Stimulated activated CD8-positive, alpha-beta memory T cell treated with anti-CD3 and anti-CD28 coated beads, Interleukin-15, amount 100 ng/mL, for 24 hours (primary cell): ENCODE results near the gene TMEM62.
"Not testable (repeated sequence)": the region's sequence is repeated elsewhere in the genome, so short reads cannot be mapped to it uniquely, and the experiment has no call there.

ENCODE experiments used
- DNase-seq: peaks from one replicate; pipeline ENCODE4 v3.0.0-alpha.2; 2020; ENCODE audit warnings: low read depth

The TMEM62 gene

DNA sequence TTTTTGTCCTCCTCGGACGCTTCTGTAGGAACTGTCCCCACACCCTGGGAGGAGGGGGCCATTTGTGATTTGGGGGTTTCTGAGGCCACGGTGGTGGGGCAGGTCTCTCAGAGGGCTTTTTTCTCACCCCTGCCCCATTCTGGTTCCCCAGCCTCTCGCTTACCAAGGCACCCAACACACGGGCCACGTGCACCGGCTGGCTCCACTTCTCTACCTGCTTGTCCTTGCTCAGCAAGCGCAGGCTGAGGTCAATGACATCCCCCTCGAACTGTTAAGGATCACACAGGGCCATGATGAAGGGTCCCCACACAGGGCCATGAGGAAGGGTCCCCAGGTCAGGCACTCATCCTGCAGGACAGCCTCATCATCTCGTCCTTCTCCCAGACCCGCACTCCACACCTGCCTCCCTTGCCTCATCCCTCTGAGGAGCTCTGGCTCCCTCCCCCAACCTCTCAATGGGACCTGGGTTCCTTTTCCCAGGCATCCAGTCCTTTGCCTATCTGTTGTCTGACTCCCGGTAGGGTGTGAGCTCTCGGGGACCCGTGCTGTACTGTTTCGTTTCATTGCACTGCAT is 76.9 kb downstream of the TMEM62 start:
- DNase-seq, result no peak

DNA sequence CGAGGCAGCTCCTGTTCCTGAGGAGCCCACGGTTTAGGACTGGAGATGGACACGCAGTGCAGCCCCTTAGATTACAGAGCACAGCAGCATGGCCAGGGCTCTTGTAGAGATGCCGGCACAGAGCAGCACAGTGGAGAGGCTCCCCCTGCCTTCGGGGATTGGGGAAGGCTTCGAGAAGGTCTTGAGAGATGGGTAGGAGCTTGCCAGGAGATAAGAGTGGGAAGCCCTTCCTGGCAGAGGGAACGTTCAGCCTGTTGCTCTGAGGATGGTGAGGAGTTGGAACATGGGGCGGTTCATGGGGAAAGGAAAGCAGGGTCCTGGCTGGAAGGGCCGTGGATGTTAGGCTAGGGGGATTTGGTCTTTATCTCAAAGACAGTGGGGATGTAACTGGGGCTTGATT is 77.4 kb downstream of the TMEM62 start:
- no peak for DNase-seq

DNA sequence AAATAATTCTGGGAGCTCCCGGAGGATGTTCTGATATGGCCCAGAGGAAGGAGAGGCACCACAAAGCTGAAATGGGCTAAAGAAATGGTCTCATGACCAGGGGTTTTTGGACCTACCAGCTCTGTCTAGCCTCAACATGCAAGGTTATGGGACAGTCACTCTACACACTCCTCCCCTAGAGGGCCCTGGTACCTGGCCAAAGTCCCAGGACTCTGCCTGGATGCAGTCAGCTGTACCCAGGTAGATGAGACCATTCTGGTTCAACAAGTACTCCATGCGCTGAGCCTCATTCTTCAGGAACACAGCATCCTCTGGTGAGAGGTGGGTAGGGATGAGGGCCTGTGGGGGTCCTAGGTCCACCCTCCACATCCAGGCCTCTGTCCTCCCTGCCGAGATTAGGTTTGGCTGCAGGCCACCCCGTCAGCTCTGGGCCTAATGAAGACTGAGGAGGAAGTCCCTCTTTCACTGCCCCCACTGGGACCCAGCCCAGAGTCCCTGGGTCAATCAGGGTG is 77.9 kb downstream of the TMEM62 start:
- DNase-seq, result no peak

DNA sequence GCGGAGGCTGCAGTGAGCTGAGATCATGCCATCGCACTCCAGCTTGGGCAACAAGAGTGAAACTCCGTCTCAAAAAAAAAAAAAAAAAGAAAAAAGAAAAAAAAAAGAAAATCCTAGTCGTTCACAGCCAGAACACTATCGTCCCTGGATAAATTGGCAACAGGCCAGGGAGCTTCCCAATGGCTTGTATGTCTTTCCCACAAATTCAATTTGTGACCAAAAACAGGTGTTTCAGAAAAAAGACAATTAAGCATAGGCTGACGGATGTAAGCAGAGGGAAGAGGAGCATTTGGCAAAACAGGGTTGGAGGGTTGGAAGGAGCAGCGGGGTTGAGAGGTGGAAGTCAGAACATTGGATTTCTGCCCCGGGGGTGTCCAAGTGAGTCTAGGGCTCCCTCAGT is 78.9 kb downstream of the TMEM62 start:
- no peak for DNase-seq

DNA sequence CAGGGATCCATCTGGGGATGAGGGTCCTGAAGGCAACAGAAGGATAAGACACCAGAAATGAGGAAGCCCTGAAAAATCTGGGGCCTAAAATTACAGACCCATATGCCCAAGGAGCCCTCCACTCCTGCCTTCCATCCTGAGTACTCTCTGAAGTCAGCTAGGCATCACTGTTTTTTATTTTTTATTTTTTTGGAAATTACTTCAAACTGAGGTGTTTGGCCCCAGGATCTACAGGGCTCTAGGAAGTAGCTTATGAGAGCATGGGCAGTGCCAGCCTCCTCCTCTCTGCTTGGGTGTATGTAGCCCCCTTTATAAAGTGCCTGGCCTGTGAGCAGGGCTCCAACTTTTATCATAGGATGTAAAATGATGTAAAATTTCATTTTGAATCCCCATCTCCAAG is 79.6 kb downstream of the TMEM62 start:
- no peak for DNase-seq

DNA sequence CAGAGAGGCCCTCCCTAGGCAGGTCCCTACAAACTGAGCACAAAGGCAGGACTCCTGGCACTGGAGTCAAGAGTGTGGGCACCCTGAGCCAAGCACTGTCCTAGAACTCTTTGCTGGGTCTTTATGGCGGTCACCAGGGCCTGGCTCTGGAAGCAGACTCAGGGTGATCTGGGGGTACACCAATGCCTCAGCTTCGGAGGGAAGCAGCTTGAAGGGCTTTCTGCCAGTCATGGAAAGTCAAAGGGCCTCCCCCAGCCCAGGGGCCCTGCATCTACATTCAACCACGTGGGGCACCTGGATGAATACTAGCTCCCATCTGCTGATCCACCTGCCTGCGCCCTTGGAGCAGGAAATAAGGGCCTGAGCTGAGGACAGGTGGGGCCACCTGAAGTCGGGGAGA is 80.1 kb downstream of the TMEM62 start:
- no peak for DNase-seq

DNA sequence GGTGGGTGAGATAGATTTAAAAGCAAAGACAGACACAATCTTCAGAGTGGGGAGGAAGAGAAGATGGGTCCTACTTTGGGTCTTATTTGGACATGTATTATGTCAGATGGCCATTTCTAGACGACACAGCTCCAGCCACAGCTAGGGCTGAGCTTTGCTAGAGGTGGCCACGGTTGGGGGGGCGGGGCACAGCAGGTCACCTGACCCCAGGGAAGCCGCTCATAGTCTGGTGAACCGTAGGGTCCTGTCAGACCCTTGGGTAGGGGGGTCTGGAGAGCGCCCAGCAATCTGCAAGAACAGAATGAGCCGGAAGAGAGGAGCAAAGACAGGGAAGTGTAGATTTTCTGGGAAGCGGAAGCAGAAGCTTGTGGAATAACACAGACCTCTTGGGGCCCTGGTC is 80.8 kb downstream of the TMEM62 start:
- DNase-seq, result no peak

DNA sequence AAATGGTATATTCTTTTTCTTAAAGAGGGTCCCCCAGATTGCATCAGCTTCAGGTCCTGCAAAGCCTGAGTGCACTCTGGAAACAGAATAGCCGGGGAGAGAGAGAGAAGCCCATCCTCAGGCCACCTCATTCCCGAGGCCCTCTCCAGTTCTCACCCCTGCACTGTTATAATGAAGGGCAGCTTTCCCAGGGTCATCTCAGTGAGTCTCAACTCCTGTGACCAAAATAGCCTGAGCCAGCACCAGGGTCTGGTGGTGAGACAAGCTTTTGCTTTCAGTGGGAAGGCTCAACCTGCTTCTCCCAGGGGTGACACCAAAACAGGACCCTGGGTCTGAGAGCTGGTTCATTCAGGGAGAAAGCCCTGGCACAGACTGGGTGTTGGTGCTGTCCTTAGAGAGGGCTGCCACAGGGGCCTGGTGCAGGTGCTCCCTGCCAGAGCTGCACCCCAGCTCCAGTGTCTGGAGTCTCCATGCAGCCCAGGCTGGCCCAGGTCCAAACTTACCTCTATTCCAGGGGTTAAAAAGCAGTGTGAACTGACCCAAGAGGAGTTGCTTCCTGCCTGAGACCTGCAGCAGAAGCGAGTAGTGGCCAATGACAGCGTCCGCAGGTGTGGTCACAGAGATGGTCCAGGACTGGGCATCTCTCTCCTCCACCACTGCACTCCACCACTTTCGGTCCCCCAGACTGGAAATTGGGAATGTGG is 81.4 kb downstream of the TMEM62 start:
- DNase-seq, result no peak

DNA sequence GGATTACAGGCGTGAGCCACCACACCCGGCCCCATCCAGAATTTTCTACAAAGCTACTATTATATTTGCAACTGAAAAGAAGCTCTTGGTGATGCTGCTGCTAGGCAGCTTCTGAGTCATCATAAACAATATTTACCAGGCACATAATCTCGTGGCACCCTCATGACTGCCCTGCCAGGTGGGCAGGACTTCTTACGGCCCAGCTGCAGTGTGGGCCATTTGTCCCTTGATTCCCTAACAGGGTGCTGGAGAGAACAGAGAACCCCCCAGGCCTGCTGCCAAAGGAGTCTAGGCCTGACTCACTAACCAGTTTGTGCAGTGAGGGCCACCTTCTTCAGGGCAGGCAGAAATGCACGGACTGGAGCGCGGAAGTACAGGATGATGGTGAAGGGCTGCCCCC is 82.6 kb downstream of the TMEM62 start:
- DNase-seq, result no peak

DNA sequence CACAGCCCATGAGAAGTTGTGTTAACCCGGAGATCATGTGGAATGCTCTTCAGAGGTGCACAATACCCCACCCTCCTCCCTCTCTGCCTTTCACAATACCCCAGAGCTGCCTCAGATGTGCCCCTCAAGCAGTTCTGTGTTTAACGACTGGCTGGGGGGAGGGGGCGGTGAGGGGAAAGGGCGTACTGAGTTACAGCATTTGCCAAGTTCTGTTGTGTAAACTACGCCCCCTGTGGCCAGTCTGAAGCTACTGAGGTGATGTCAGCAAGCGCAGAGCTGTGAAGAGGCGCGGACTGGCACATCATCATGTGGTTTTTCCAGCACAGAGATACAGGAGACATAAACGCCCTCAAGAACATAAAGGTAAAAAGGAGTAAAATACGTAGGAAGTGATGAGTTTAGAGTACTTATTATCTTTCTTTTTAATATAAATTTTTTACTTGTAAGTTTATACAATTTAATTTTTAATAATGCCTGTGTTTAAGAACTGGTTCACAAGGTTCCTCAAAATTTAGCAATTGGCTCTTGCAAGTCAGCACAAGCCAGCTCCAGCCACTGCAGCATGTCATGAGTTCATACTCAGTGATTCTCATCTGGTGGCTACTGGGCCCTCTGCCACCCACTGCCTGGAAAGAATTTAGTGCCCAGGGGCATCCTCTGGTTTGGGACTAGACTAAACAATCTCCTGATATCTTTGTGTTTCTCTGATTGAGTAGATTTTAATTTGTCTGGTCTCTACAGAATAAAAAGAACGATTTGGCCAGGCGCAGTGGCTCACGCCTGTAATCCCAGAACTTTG is 85.7 kb downstream of the TMEM62 start:
- no peak for DNase-seq

DNA sequence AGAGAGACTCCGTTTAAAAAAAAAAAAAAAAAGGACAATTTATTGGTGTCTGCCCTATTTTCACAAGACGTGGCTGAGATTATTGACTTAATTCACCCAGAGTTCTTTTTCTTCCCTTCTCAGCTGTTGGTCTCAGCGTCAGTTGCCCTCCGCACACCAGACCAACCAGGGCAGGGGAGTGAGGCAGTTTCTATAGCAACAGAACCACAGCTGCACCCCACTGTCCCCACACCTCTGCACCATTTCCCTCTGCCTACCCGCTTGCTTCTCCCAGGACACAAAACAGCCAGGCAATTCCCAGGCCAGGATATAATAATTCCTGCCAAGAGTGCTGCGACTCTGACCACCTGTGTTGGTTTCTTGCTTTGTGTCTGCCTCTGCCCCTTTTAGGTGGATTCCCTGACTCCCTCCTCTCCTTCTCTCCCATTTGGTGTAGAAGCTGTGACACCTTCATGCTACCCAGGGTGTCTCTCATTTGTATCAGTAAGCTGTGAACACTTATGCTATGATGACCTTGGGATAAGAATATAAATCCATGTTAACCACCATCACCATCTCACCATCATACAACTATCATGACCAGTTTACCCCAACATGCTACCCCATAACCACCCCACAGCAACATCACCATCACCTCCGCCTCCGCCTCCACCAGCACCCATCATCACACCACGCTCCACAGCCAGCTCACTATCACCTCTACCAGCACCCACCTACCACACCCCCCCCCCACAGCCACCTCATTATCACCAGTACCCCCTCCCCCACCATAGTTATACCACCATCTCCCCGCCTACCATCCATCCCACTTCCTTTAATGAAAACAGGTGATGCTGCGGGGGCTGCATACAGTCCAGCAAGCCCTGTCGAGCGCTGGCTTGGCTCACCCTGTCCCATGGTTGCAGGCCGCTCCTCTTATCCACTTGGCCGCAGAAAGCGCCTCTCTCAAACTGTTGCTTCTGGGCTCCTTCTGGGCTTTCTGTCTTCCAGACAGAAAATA is 86.8 kb downstream of the TMEM62 start:
- DNase-seq, result no peak

DNA sequence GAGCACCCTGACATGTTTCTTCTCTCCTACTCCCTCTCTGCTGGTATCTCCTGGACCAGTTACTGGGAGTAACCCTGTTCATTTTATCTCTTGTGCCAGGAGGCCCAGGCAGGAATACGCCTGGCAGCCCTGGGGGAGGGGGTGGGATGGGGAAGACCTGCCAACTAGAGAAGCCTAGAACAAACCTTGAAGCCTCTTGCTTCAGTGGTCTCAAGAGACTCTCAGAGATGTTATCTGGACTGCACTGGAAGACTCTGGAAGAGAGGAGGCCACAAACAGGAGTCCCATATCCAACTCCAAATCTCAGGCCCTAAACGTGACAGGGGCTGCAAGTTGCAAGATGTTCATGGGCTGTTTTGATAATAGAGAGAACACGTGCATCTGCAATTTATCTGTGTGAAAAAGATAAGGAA is 87.6 kb downstream of the TMEM62 start, which contains the start of gene EPB42:
Gene EPB42 (minus strand): TSS at position 28 of the 413 bp plus-strand sequence. CDS start 193 bp downstream, outside the sequence.
- no peak for DNase-seq

DNA sequence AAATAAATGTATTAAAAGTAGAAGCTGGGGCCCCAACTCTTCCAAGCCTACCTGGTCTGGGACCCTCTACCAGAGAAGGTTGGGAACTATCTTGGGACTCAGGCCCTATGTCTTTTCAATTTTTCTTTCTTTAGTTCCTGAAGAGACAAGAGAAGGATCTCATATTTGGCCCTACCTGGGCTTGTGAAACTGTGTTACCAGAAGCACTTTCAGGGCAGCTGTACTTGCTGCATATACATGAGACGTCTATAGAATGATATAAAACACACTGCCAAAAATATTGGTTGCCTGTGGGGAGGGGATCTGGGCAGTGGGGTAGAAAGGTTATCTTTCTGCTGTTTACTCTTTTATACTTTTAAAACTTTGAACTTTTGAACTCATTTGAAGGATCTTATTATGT is 88.0 kb downstream of the TMEM62 start:
- DNase-seq, result no peak

DNA sequence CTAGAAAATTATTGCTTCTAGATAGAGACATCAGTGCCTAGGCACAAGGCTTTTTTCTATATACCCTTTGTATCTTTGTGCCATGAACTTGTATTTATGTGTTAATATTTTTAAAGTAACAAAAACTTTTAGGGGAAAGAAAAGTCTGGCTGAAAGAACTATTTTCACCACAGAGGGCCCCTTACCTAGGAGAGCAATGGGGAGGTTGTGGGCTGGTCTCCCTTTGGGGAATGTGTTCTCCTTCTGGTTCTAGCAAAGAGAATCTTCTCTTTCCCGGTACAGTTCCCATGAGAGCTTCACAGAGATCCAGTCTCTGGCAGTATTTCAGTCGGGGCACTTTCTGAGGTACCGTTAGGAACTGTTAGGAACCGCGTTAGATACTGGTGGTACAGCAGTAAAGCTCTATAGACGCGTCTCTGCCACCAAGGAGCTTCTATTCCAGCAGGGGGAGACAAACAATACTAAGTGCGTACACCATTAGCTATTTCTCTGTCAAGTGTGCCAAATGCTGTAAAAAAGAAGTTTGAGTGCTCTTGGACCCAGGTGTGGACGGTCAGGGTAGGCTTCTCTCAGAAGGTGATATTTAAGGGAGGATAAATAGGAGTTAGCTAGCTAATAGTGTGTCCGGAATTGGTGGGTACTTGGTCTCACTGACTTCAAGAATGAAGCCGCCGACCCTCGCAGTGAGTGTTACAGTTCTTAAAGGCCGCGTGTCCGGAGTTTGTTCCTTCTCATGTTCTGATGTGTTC is 92.0 kb downstream of the TMEM62 start:
- no peak for DNase-seq

DNA sequence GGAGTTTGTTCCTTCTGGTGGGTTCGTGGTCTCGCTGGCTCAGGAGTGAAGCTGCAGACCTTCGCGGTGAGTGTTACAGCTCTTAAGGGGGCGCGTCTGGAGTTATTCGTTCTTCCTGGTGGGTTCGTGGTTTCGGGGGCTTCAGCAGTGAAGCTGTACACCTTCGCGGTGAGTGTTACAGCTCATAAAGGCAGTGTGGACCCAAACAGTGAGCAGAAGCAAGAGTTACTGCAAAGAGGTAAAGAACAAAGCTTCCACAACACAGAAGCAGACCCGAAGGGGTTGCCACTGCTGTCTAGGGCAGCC is 92.5 kb downstream of the TMEM62 start:
- not testable (repeated sequence) for DNase-seq

DNA sequence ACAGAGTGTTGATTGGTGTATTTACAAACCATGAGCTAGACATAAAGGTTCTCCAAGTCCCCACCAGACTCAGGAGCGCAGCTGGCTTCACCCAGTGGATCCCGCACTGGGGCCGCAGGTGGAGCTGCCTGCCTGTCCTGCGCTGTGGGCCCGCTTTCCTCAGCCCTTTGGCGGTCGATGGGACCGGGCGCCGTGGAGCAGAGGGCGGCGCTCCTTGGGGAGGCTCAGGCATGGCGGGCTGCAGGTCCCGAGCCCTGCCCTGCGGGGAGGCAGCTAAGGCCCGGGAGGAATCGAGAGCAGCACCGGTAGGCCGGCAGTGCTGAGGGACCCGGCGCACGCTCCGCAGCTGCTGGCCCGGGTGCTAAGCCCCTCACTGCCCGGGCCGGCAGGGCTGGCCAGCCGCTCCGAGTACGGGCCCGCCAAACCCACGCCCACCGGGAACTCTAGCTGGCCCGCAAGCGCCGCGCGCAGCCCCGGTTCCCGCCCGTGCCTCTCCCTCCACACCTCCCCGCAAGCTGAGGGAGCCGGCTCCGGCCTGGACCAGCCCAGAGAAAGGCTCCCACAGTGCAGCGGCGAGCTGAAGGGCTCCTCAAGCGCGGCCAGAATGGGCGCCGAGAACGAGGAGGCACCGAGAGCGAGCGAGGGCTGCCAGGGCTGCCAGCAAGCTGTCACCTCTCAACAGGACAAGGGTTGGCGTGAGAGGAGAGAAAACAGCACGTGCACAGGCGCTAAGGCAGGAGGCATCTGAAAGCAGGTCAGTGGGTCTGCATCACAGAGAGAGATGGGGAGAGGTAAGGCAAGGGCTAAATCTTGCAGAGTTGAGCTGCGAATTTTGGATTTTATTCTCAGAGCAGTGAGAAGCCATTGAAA is 93.3 kb downstream of the TMEM62 start:
- no peak for DNase-seq

DNA sequence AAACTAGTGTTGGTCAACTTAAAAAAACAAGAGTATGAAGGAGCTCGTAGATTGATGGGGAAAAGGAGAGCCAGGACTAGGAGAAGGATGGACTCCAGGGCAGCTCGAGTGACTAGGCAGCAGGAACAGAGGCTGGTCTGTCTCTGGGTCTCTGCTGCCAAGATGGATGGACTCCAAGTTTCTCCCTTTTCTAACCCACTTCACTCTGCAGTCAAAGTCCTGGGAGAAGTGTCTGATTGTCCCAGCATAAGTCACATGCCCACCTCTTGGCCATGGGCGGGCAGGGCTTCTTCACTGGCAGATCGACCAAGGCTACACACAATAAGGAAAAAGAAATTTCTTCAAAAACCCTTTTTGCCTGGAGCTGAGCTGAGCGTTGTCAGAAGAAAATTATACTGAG is 96.6 kb downstream of the TMEM62 start:
- DNase-seq, result no peak

DNA sequence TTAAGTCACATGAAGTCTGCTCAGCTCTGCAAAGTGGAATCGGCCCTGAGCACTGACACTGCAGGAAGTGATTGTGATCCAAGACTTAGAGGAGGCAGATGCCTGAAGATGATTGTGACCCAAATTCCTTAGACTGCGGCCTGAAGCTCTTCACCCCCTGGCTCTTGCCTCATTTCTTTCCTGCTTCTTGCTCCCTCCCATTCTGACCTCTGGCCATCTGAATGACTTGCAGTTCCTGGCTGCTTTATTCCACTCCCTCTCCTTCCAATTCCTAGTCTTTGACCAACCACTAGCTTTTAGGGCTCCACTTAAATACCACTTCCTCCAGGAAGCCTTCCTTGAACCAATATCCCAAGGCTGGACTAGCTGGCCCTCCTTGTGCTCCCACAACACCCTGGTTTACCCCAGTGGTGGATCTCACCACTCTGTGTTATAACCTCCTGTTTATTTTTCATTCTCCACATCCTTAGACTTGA is 97.3 kb downstream of the TMEM62 start:
- DNase-seq, result no peak

DNA sequence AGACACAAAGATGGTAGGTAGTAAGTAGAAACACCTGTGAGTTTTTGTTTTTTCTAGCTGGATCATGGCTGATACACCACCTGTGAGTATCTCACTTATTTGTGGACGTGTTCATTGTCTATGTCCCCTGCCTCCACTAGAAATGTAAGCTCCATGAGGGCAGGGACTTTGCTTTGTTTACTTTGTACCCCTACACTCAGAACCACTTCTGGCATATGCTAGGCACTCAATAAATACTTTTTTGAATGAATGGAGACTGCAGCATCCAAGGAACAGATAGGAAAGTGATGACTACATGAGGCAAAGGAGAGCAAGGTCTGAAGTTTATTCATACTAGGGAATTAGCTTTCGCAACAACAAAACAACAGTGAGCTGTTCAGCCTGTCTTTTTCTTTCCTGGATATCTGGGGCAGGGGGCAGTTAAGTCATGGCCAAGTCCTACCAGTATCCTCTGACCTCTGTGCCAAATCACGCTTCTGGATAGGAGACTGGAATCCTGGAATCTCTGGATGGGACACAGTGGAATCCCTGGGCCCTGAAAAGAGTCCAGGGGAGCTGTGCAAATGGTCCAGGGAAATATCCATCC is 99.0 kb downstream of the TMEM62 start:
- no peak for DNase-seq
